H1 (cell line): Measurements from ENCODE around the gene HINT2. TPM values are rescaled to one million over a fixed set of nuclear protein-coding genes. Genes with fewer than 3 reads are reported as not detected.

ENCODE experiments used
- FOSL1 ChIP-seq: IDR thresholded peaks from 2 replicates; pipeline ENCODE4 v1.6.1; 2011; ENCODE audit warnings: mild to moderate bottlenecking, low read depth, low read length, moderate library complexity; ENCODE audit not compliant: insufficient read depth
- GTF2F1 ChIP-seq: IDR thresholded peaks from 2 replicates; pipeline ENCODE4 v1.6.1; 2012; ENCODE audit warnings: low read depth, low read length, improper control_type of control experiment, borderline replicate concordance
- KDM1A ChIP-seq: fragments of 200-600, 300-600 bp; sonication (generic); IDR thresholded peaks from 2 replicates; pipeline ENCODE4 v1.7.1; 2016; ENCODE audit warnings: mild to moderate bottlenecking, low read length, borderline replicate concordance
- KDM4A ChIP-seq: IDR thresholded peaks from one replicate; pipeline ENCODE4 v1.7.1; 2012; ENCODE audit warnings: low read depth, mild to moderate bottlenecking, moderate library complexity, low read length, inconsistent platforms; ENCODE audit not compliant: severe bottlenecking
- PHF8 ChIP-seq: fragments of 200-600 bp; sonication (generic); conservative IDR thresholded peaks from 2 replicates; pipeline ENCODE4 v1.7.1; 2012; ENCODE audit warnings: low read depth, mild to moderate bottlenecking, inconsistent platforms, low read length, moderate library complexity
- RAD21 ChIP-seq, 2 experiments: IDR thresholded peaks in 1 of 2; conservative IDR thresholded peaks in 1 of 2; 2 replicates each; pipeline ENCODE4 v1.6.1; 2011; ENCODE audit warnings: low read depth in 2 of 2, low read length in 2 of 2, improper control_type of control experiment in 1 of 2, inconsistent platforms in 1 of 2, mild to moderate bottlenecking in 1 of 2, moderate library complexity in 1 of 2
- SAP30 ChIP-seq: fragments of 300-600 bp; sonication (generic); IDR thresholded peaks from 2 replicates; pipeline ENCODE4 v1.7.1; 2012; ENCODE audit warnings: low read length, moderate library complexity, mild to moderate bottlenecking, inconsistent platforms; ENCODE audit not compliant: insufficient read depth, insufficient replicate concordance
- TAF1 ChIP-seq: IDR thresholded peaks from 2 replicates; pipeline ENCODE4 v1.6.1; 2011; ENCODE audit warnings: mild to moderate bottlenecking, low read depth, low read length
- polyA plus RNA-seq, 7 experiments: library from polyadenylated mRNA; depleted of rRNA in 3 of 7; stranded (reverse) in 5 of 7; unstranded in 2 of 7; fragments of >200 nt in 5 of 7; fragments of 200-250 nt in 2 of 7; gene quantifications; 1 replicate in 5 of 7; 2 replicates in 1 of 7; 4 replicates in 1 of 7; pipeline versions ENCODE4 v1.2.1 to v1.2.3, GENCODE V29; 2011 to 2013; ENCODE audit warnings: missing spikeins in 2 of 7, mixed read lengths in 2 of 7
- total RNA-seq: library from RNA; stranded (reverse); fragmentation: NEBNext Ultra II Directional; extraction: Animal tissue kit (Norgen Biotek cat#: 25700); gene quantifications from 2 replicates; pipeline ENCODE4 v1.2.1, GENCODE V29; 2021

The HINT2 gene
- total and polyA plus RNA-seq, 2 of the 8 experiments (the other 6 are each of a cell fraction or from before 2014, with no cell fraction given), result 32.1 to 51.2 TPM

- TF ChIP-seq GTF2F1 (no peak), KDM1A (no peak), RAD21 (IDR thresholded peaks at IDR 0.05 in 1 of 2, conservative IDR thresholded peaks at IDR 0.05 in 1 of 2; ENCODE audit: low read depth in 2 of 2, low read length in 2 of 2) (no peak), SAP30 (no peak), TAF1 (no peak), PHF8 (no peak), FOSL1 (no peak), KDM4A (no peak)
These were observed 43.6 kb upstream of the HINT2 start (continued) for GRCh38 chr9:35858458-35858857.
